WTC11 (cell line): ENCODE data around the gene PRPF8. TPM values are rescaled to one million over a fixed set of nuclear protein-coding genes. Genes with fewer than 3 reads are reported as not detected.

Experiments used
- ATAC-seq: fragments of 200-7000 bp; cut with Tn5 transposase; 2 replicates; pipeline ENCODE4 v1.10.0; 2021; ENCODE audit warnings: mild to moderate bottlenecking, moderate library complexity
- CTCF ChIA-PET: fragments of 300-600 bp; sonication (Branson Sonifier 250); formaldehyde crosslinking; loops from one replicate; lab custom pipeline; 2021; ENCODE audit warnings: antibody characterized with exemption; lab: Charles Lee
- POLR2A ChIA-PET: fragments of 350-600 bp; sonication (Branson Sonifier 250); formaldehyde crosslinking; loops from one replicate; lab custom pipeline; 2021; ENCODE audit warnings: antibody characterized with exemption; lab: Charles Lee
- DNase-seq: peaks from one replicate; pipeline ENCODE4 v3.0.0; 2021; ENCODE audit warnings: low spot score
- H3K27ac Mint-ChIP-seq: 2 replicates; pipeline ENCODE4 v1.8.0; 2021; ENCODE audit warnings: mixed read lengths
- H3K27me3 Mint-ChIP-seq: 2 replicates; pipeline ENCODE4 v1.8.0; 2021; ENCODE audit warnings: low read depth, mild to moderate bottlenecking, moderate library complexity, mixed read lengths
- H3K36me3 Mint-ChIP-seq: 2 replicates; pipeline ENCODE4 v1.8.0; 2021; ENCODE audit warnings: mixed read lengths
- H3K4me1 Mint-ChIP-seq: 2 replicates; pipeline ENCODE4 v1.8.0; 2022; ENCODE audit warnings: mixed read lengths
- H3K4me3 Mint-ChIP-seq: 2 replicates; pipeline ENCODE4 v1.8.0; 2021; ENCODE audit warnings: mild to moderate bottlenecking, moderate library complexity, mixed read lengths
- H3K9me3 Mint-ChIP-seq: 2 replicates; pipeline ENCODE4 v1.8.0; 2021; ENCODE audit warnings: mixed read lengths
- AFF4 ChIP-seq: sonication (generic); formaldehyde crosslinking; IDR thresholded peaks from 2 replicates; pipeline ENCODE4 v1.8.1; 2023; ENCODE audit warnings: mild to moderate bottlenecking, missing genetic modification reagents, borderline replicate concordance
- CREB1 ChIP-seq: sonication (generic); formaldehyde crosslinking; IDR thresholded peaks from 2 replicates; pipeline ENCODE4 v1.8.0; 2023; ENCODE audit warnings: mild to moderate bottlenecking, missing genetic modification reagents
- E2F5 ChIP-seq: sonication (generic); formaldehyde crosslinking; IDR thresholded peaks from 2 replicates; pipeline ENCODE4 v1.8.1; 2022; ENCODE audit warnings: mild to moderate bottlenecking, moderate library complexity, missing genetic modification reagents
- ERG ChIP-seq: fragments of 250-450 bp; sonication (Bioruptor Pico); IDR thresholded peaks from 2 replicates; pipeline ENCODE4 v1.8.0; 2021; ENCODE audit warnings: mild to moderate bottlenecking
- ESRRA ChIP-seq: sonication (generic); formaldehyde crosslinking; IDR thresholded peaks from 2 replicates; pipeline ENCODE4 v1.8.1; 2022; ENCODE audit warnings: mild to moderate bottlenecking, missing genetic modification reagents, borderline replicate concordance
- FOXK1 ChIP-seq: sonication (generic); formaldehyde crosslinking; IDR thresholded peaks from 2 replicates; pipeline ENCODE4 v1.8.0; 2022; ENCODE audit warnings: mild to moderate bottlenecking, moderate library complexity, missing genetic modification reagents
- GRHL2 ChIP-seq: fragments of 250-450 bp; sonication (Bioruptor Pico); IDR thresholded peaks from 2 replicates; pipeline ENCODE4 v1.8.0; 2022; ENCODE audit warnings: mild to moderate bottlenecking, moderate library complexity; ENCODE audit not compliant: insufficient replicate concordance, severe bottlenecking
- MXD4 ChIP-seq: fragments of 250-450 bp; sonication (Bioruptor Pico); IDR thresholded peaks from 2 replicates; pipeline ENCODE4 v1.8.0; 2021; ENCODE audit warnings: mild to moderate bottlenecking, moderate library complexity, borderline replicate concordance
- NFE2L1 ChIP-seq: sonication (generic); formaldehyde crosslinking; IDR thresholded peaks from 2 replicates; pipeline ENCODE4 v1.8.1; 2023; ENCODE audit warnings: missing genetic modification reagents
- PREB ChIP-seq: sonication (generic); formaldehyde crosslinking; IDR thresholded peaks from 2 replicates; pipeline ENCODE4 v1.8.1; 2022; ENCODE audit warnings: mild to moderate bottlenecking, missing genetic modification reagents, moderate library complexity, borderline replicate concordance
- RELA ChIP-seq: sonication (generic); formaldehyde crosslinking; IDR thresholded peaks from 2 replicates; pipeline ENCODE4 v1.8.1; 2022; ENCODE audit warnings: missing genetic modification reagents, mild to moderate bottlenecking, borderline replicate concordance
- RORB ChIP-seq: fragments of 250-450 bp; sonication (Bioruptor Pico); IDR thresholded peaks from 2 replicates; pipeline ENCODE4 v1.9.0; 2021; ENCODE audit warnings: mild to moderate bottlenecking
- SMAD4 ChIP-seq: sonication (generic); formaldehyde crosslinking; IDR thresholded peaks from 2 replicates; pipeline ENCODE4 v1.8.0; 2022; ENCODE audit warnings: mild to moderate bottlenecking, missing genetic modification reagents
- TEAD1 ChIP-seq: sonication (generic); formaldehyde crosslinking; IDR thresholded peaks from 2 replicates; pipeline ENCODE4 v1.8.0; 2022; ENCODE audit warnings: mild to moderate bottlenecking, missing genetic modification reagents
- ZNF423 ChIP-seq: fragments of 250-450 bp; sonication (Bioruptor Pico); IDR thresholded peaks from 2 replicates; pipeline ENCODE4 v2.1.2; 2022; ENCODE audit warnings: mild to moderate bottlenecking, moderate library complexity
- total RNA-seq: library from RNA; stranded (reverse); gene quantifications from 3 replicates; pipeline ENCODE4 v1.2.3, GENCODE V29; 2021
- TF ChIP-seq, protein P1 (sequence below): sonication (generic); formaldehyde crosslinking; IDR thresholded peaks from 2 replicates; pipeline ENCODE4 v1.8.1; 2022; ENCODE audit warnings: low read depth, mild to moderate bottlenecking, moderate library complexity, missing genetic modification reagents, borderline replicate concordance
- TF ChIP-seq, protein P2 (sequence below): sonication (generic); formaldehyde crosslinking; IDR thresholded peaks from 2 replicates; pipeline ENCODE4 v1.8.0; 2023; ENCODE audit warnings: missing genetic modification reagents
- TF ChIP-seq, protein P3 (sequence below): sonication (generic); formaldehyde crosslinking; IDR thresholded peaks from 2 replicates; pipeline ENCODE4 v1.8.1; 2023; ENCODE audit warnings: mild to moderate bottlenecking, missing genetic modification reagents, moderate library complexity
- TF ChIP-seq, protein P4 (sequence below): sonication (generic); formaldehyde crosslinking; IDR thresholded peaks from 2 replicates; pipeline ENCODE4 v1.8.0; 2023; ENCODE audit warnings: mild to moderate bottlenecking, missing genetic modification reagents

PRPF8 gene
- total RNA-seq, 1 experiment from 2014 or later, result 388 TPM

- TF ChIP-seq SMAD4 (CRISPR knock-in tag) (no peak), GRHL2 (no peak), AFF4 (CRISPR knock-in tag) (no peak), PREB (no peak), E2F5 (CRISPR knock-in tag) (peak; percentile 20; the same call in 1 of the 2 replicates), ZNF423 (CRISPR knock-in tag) (no peak), ESRRA (CRISPR knock-in tag) (0 out of 2 replicates have a peak, but pooled peaks have one; percentile 34), RORB (CRISPR knock-in tag) (no peak), FOXK1 (CRISPR knock-in tag) (peak; percentile 43; the same call in 1 of the 2 replicates), MXD4 (CRISPR knock-in tag) (no peak), TEAD1 (no peak)
- TF ChIP-seq, protein P1, sequence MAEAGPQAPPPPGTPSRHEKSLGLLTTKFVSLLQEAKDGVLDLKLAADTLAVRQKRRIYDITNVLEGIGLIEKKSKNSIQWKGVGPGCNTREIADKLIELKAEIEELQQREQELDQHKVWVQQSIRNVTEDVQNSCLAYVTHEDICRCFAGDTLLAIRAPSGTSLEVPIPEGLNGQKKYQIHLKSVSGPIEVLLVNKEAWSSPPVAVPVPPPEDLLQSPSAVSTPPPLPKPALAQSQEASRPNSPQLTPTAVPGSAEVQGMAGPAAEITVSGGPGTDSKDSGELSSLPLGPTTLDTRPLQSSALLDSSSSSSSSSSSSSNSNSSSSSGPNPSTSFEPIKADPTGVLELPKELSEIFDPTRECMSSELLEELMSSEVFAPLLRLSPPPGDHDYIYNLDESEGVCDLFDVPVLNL (CRISPR knock-in tag), result no peak
- TF ChIP-seq, protein P2, sequence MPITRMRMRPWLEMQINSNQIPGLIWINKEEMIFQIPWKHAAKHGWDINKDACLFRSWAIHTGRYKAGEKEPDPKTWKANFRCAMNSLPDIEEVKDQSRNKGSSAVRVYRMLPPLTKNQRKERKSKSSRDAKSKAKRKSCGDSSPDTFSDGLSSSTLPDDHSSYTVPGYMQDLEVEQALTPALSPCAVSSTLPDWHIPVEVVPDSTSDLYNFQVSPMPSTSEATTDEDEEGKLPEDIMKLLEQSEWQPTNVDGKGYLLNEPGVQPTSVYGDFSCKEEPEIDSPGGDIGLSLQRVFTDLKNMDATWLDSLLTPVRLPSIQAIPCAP, result no peak
Measured at GRCh38 chr17:1627982-1628855, 56.4 kb downstream of the PRPF8 start, which contains the start of gene SLC43A2 (continued).

- CTCF ChIA-PET, result interaction anchor here (0.5 to 8.7 kb wide), 7 partner anchors 12 to 371 kb away, joined by 3 to 240 read pairs (median 40); partner anchors contain the start of genes RILP and SCARF1
- POLR2A ChIA-PET, result interaction anchor here (0.5 to 3.1 kb wide), 5 partner anchors 12 to 60 kb away, joined by 3 to 12 read pairs (median 6); partner anchors contain the start of gene RILP
- TF ChIP-seq ERG, result no peak
- TF ChIP-seq, protein P3, sequence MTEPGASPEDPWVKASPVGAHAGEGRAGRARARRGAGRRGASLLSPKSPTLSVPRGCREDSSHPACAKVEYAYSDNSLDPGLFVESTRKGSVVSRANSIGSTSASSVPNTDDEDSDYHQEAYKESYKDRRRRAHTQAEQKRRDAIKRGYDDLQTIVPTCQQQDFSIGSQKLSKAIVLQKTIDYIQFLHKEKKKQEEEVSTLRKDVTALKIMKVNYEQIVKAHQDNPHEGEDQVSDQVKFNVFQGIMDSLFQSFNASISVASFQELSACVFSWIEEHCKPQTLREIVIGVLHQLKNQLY (CRISPR knock-in tag), result no peak
- no peak for TF ChIP-seq RELA (CRISPR knock-in tag)
- TF ChIP-seq CREB1 (CRISPR knock-in tag), result no peak
- TF ChIP-seq, protein P4, sequence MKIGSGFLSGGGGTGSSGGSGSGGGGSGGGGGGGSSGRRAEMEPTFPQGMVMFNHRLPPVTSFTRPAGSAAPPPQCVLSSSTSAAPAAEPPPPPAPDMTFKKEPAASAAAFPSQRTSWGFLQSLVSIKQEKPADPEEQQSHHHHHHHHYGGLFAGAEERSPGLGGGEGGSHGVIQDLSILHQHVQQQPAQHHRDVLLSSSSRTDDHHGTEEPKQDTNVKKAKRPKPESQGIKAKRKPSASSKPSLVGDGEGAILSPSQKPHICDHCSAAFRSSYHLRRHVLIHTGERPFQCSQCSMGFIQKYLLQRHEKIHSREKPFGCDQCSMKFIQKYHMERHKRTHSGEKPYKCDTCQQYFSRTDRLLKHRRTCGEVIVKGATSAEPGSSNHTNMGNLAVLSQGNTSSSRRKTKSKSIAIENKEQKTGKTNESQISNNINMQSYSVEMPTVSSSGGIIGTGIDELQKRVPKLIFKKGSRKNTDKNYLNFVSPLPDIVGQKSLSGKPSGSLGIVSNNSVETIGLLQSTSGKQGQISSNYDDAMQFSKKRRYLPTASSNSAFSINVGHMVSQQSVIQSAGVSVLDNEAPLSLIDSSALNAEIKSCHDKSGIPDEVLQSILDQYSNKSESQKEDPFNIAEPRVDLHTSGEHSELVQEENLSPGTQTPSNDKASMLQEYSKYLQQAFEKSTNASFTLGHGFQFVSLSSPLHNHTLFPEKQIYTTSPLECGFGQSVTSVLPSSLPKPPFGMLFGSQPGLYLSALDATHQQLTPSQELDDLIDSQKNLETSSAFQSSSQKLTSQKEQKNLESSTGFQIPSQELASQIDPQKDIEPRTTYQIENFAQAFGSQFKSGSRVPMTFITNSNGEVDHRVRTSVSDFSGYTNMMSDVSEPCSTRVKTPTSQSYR, result no peak
- TF ChIP-seq NFE2L1 (CRISPR knock-in tag), result no peak
Measured at GRCh38 chr17:1627182-1627981, 57.3 kb downstream of the PRPF8 start.

More at GRCh38 chr17:1627182-1627981, 57.3 kb downstream of the PRPF8 start:
- peak; percentile 46 for DNase-seq
- Mint-ChIP-seq H3K4me3 (peak overlapping the region; percentile 62), H3K4me1 (peaks cover 25% of the 10 kb centered on the region), H3K27ac (no peak overlapping the region), H3K27me3 (peaks cover 19% of the 10 kb centered on the region), H3K36me3 (no peaks in the 10 kb centered on the region), H3K9me3 (no peaks in the 10 kb centered on the region)
- ATAC-seq, result peak; percentile 9
